Ascending aorta (tissue), 2 donors: Measurements from ENCODE around the gene ADNP2. TPM values are rescaled to one million over a fixed set of nuclear protein-coding genes. Genes with fewer than 3 reads are reported as not detected.
"Not testable (repeated sequence)": the region's sequence is repeated elsewhere in the genome, so short reads cannot be mapped to it uniquely, and the experiment has no call there.

Experiments
- DNase-seq, 2 donors: peaks; one replicate each; pipeline ENCODE4 v3.0.0-alpha.2; 2019; ENCODE audit warnings: low spot score in 2 of 2
- H3K27ac ChIP-seq, 2 donors: fragments of 200-600 bp; sonication (generic); one replicate each; pipeline ENCODE4 v1.5.1; 2016 to 2017; ENCODE audit warnings: mild to moderate bottlenecking in 1 of 2
- H3K27me3 ChIP-seq: fragments of 200-600 bp; sonication (generic); one replicate; pipeline ENCODE4 v1.5.1; 2017
- H3K36me3 ChIP-seq, 2 donors: fragments of 200-600 bp; sonication (generic); one replicate each; pipeline ENCODE4 v1.5.1; 2016
- H3K4me1 ChIP-seq, 2 donors: fragments of 200-600 bp; sonication (generic); one replicate each; pipeline ENCODE4 v1.5.1; 2016 to 2017; ENCODE audit warnings: mild to moderate bottlenecking in 1 of 2
- H3K4me3 ChIP-seq, 2 donors: fragments of 200-600 bp; sonication (generic); one replicate each; pipeline ENCODE4 v1.5.1; 2016 to 2017; ENCODE audit warnings: mild to moderate bottlenecking in 1 of 2
- H3K9me3 ChIP-seq, 2 donors: fragments of 200-600 bp; sonication (generic); one replicate each; pipeline ENCODE4 v1.5.1; 2016
- intact Hi-C: fragments of 100-400 bp; cut with DNase I; formaldehyde crosslinking; loops from one replicate; pipeline ENCODE4 v1.15.1; 2023
- total RNA-seq: library from RNA; depleted of rRNA; stranded (reverse); fragments of >200 nt; gene quantifications from one replicate; pipeline ENCODE4 v1.1.0, GENCODE V29; 2016
- TF ChIP-seq, protein P1 (sequence below), 3 experiments: fragments of 200-600 bp in 2 of 3; fragments of 450-650 bp in 1 of 3; sonication (generic) in 2 of 3; IDR thresholded peaks; one replicate each; pipeline ENCODE4 v1.5.1; 2016 to 2019; ENCODE audit warnings: antibody characterized with exemption in 3 of 3, mild to moderate bottlenecking in 1 of 3, moderate library complexity in 1 of 3

The ADNP2 gene
- total RNA-seq, 1 donor from 2014 or later, result 6.8 TPM

DNA sequence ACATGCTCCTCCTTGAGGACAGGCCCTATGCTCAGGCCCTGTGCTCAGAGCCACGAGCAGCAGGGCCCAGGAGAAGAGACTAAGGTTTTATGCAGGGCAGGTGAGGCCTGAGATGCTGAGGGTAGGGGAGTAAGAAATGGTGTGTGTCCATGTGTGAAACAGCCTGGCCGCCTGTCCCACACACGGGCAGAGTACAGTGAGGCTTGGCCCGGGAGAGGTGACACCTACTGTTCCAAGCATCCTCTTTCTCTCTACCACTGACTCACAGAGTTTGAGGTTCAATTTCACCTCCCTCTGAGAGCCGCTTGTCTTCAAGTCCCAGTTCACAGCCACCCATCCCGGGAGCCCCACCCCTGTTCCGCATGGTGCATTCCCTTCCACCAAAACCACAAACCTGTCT lies 54.1 kb downstream of the ADNP2 start:
- no peak overlapping the region for H3K4me3 ChIP-seq
- DNase-seq, result no peak
- peaks cover 0 to 4% of the 10 kb centered on the region in 2 donors for H3K36me3 ChIP-seq
- intact Hi-C loops, result no loop called here
- no peak overlapping the region for H3K27ac ChIP-seq
- peaks cover 0 to 6% of the 10 kb centered on the region in 2 donors for H3K9me3 ChIP-seq
- TF ChIP-seq, protein P1, sequence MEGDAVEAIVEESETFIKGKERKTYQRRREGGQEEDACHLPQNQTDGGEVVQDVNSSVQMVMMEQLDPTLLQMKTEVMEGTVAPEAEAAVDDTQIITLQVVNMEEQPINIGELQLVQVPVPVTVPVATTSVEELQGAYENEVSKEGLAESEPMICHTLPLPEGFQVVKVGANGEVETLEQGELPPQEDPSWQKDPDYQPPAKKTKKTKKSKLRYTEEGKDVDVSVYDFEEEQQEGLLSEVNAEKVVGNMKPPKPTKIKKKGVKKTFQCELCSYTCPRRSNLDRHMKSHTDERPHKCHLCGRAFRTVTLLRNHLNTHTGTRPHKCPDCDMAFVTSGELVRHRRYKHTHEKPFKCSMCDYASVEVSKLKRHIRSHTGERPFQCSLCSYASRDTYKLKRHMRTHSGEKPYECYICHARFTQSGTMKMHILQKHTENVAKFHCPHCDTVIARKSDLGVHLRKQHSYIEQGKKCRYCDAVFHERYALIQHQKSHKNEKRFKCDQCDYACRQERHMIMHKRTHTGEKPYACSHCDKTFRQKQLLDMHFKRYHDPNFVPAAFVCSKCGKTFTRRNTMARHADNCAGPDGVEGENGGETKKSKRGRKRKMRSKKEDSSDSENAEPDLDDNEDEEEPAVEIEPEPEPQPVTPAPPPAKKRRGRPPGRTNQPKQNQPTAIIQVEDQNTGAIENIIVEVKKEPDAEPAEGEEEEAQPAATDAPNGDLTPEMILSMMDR (IDR thresholded peaks at IDR 0.05), result no peak
- no peaks in the 10 kb centered on the region for H3K27me3 ChIP-seq
- H3K4me1 ChIP-seq, result no peaks in the 10 kb centered on the region

GRCh38 chr18:80164727-80165355 lies 55.8 kb downstream of the ADNP2 start:
- H3K9me3 ChIP-seq, H3K27ac ChIP-seq, intact Hi-C loops, H3K36me3 ChIP-seq, H3K27me3 ChIP-seq, DNase-seq, H3K4me1 ChIP-seq, H3K4me3 ChIP-seq: not testable (repeated sequence)

- TF ChIP-seq, protein P1 (IDR thresholded peaks at IDR 0.05), result no peak
- peaks cover 0 to 6% of the 10 kb centered on the region in 2 donors for H3K9me3 ChIP-seq
- H3K4me3 ChIP-seq, result no peak overlapping the region
- H3K27ac ChIP-seq, result no peak overlapping the region
- no peaks in the 10 kb centered on the region for H3K27me3 ChIP-seq
- H3K36me3 ChIP-seq, result no peaks in the 10 kb centered on the region
- intact Hi-C loops, result no loop called here
- no peak for DNase-seq
- H3K4me1 ChIP-seq, result no peaks in the 10 kb centered on the region
These were observed 57.2 kb downstream of the ADNP2 start for GRCh38 chr18:80166240-80166639.

GRCh38 chr18:80166725-80167124 lies 57.7 kb downstream of the ADNP2 start:
- DNase-seq, result no peak
- H3K4me1 ChIP-seq, result no peaks in the 10 kb centered on the region
- H3K9me3 ChIP-seq, result peaks cover 0 to 6% of the 10 kb centered on the region in 2 donors
- H3K27ac ChIP-seq, result no peak overlapping the region
- intact Hi-C loops, result no loop called here
- H3K27me3 ChIP-seq, result no peaks in the 10 kb centered on the region
- no peak overlapping the region for H3K4me3 ChIP-seq
- no peaks in the 10 kb centered on the region for H3K36me3 ChIP-seq
- TF ChIP-seq, protein P1 (IDR thresholded peaks at IDR 0.05), result no peak

DNA sequence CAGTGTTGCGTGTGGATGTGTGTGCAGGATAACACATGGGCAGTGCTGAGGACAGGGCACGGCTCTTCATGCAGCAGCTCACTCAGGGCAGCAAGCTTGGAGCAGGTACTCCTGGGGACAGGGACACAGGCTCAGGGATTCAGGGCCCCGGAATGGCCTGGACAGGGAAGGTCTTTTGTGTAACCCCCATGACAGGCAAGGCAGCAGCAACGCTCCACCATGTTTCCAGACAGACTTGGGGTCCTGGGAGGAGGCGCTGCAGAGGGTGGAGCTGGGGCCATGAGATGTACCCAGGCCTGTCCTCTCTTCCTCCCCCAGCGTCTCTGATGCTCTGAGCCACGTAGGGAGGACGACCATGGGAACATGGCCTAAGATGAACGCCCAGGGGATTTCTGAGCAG lies 58.3 kb downstream of the ADNP2 start:
- TF ChIP-seq, protein P1 (IDR thresholded peaks at IDR 0.05), result no peak
- no peaks in the 10 kb centered on the region for H3K4me1 ChIP-seq
- H3K27me3 ChIP-seq, result no peaks in the 10 kb centered on the region
- H3K36me3 ChIP-seq, result no peaks in the 10 kb centered on the region
- no peak overlapping the region for H3K4me3 ChIP-seq
- H3K9me3 ChIP-seq, result peaks cover 0 to 6% of the 10 kb centered on the region in 2 donors
- intact Hi-C loops, result no loop called here
- H3K27ac ChIP-seq, result no peak overlapping the region
- DNase-seq, result no peak

- TF ChIP-seq, protein P1 (IDR thresholded peaks at IDR 0.05), result no peak
- no peaks in the 10 kb centered on the region for H3K27me3 ChIP-seq
- no peaks in the 10 kb centered on the region for H3K36me3 ChIP-seq
- intact Hi-C loops, result no loop called here
- no peak for DNase-seq
- peaks cover 0 to 6% of the 10 kb centered on the region in 2 donors for H3K9me3 ChIP-seq
- H3K4me1 ChIP-seq, result no peaks in the 10 kb centered on the region
- no peak overlapping the region for H3K27ac ChIP-seq
- H3K4me3 ChIP-seq, result no peak overlapping the region
These were observed 58.9 kb downstream of the ADNP2 start for GRCh38 chr18:80167931-80168330.
